HG03571 (cell line): ENCODE measurements around the gene MLXIP.

ENCODE experiments used
- ATAC-seq: cut with Tn5 transposase; IDR thresholded peaks from one replicate; pipeline ENCODE4 v1.9.1; 2021; ENCODE audit not compliant: unreplicated experiment

MLXIP gene

DNA sequence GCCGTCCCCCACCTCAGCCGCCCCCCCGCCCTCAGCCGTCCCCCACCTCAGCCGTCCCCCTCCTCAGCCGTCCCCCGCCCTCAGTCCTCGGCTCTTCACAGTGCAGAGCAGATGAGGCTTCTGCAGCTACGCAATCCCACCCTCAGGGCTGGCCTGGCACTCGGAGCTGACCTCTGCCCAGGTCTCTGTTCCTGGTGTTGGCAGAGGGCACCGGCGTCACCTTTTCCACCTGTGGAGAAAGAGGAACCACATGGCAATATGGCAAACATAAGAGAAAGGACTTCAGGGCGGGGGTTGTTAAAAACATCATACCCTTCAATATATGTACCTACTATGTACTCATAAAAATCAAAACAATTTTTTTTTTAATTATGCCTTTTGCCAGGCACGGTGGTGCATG, 45.8 kb downstream of the MLXIP start:
- ATAC-seq: no peak

DNA sequence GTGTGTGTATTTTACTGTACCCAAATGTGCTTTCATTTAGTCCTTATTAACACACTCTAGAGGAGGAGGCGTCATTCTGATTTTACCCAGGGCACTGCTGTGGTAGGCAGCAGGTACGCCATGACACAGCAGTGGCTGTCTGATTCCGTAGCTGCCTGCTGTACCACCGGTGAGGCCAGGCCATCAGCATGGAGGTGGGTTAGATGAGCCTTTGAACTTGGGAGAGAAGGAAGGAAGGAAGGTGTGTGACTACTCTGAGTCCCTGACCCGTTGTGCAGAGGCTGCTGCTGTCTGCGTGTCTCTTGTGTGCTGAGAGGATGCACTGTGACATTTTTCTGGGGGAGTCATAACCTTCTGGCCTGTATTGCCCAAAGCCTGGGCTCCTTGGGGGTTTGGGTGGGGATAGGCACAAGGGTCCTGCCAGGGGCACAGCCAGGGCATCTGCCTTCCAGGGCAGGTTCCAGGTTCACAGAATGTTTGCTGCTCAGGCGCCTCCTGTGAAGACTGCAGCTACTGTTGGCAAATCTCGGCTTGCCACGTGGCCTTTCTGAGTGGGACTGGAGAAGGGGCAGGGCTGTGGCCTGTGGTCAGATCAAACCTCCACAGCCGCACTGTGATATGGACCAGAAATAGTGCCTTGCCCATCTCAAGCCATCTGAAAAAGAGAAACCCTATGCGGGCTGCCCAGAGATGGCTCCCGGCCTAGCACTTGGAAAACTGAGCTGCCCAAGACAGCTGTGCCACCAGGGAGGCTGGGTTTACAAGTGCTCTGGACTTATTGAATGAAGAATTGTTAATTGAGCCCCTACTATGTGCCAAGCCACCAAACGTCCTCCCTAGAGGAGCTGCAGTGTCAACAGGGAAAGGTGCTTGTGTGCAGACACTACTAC, 47.1 kb downstream of the MLXIP start:
- no peak for ATAC-seq

DNA sequence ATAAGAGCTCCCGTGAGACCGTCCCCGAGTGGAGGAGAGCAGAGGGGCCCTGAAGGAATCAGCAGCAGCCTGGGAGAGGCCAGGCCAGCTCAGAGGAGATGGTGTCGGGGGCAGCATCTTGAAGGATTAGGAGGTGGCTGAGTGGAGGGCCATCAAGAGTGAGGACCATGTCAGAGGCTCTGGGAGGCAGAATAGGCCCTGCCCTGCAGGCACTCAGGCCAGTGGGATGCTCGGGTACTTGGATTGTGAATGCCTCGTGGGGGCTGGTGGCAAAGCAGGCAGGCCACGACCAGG, 47.7 kb downstream of the MLXIP start:
- no peak for ATAC-seq

DNA sequence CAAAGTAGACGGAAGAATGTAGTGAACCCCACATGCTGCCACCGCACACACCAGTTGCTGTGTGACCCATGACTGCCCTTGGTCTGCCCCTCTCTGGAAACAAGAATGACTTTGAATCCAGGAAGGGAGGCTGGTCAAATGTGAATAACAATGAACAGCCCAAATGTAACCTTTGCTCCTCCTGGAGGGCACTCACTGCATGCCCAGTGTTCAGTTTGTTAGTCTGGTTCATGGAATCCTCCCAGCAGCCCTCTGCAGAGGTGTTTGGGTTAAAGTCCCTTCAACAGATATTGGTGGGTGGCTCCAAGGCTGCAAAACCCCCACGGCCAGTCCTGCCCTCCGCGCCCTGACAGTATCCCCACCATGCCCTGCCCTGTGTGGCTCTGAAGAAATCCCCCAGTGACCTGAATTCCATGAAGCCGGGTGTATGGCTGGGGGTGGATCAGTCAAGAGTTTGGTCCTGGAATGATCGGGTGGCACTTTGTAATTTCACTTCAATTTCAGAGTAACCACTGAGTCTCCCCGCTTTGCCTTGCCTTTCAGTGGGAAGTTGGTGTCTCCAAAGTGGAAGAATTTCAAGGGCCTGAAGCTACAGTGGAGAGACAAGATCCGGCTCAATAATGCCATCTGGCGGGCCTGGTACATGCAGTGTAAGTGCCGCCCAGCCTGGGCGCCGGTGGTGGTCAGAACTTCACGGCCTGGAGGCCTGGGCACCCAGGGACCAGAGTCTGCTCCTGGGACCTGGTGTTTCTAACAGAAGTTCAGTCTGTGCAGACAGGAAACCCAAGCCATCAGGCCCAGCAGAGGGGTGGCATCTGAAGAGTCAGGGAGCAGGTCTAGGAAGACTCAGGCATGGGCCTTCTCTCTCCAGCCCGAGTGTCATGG, 48.4 kb downstream of the MLXIP start:
- ATAC-seq: no peak

DNA sequence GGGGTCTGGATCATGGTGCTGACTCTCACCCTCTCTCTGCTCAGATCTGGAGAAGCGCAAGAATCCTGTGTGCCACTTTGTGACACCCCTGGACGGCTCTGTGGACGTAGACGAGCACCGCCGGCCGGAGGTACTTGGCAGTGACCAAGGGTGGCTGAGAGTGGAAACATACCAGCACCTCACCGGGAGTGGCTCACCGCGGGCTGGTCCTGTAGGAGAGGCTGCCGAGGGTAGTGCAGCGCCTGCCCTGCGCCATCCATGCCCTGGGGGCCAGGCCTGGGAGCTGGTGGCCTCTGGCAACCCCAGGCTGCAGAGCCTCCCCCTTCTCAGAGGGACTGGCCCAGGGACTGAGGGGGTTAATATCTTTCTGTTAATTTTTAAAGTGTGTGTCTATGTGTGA, 49.3 kb downstream of the MLXIP start:
- no peak for ATAC-seq

DNA sequence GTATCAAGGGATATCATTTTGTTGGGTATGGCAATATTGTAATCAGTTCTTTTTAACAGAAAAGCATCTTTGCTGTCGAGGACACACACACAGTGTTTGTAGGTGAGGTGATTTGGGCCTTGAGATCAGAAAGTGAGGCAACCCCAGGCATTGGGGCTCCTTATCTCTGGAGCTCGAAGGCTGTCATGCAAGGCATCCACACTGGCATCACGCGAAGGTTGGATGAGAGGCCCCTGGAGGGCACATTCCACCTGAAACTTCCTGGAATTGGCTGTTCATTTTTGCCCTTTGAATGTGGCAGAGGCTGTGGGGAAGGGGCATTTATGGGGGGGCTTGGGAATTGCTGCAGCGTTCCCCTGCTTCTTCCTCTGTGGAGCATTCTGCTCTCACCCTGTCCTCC, 49.9 kb downstream of the MLXIP start:
- ATAC-seq: no peak

DNA sequence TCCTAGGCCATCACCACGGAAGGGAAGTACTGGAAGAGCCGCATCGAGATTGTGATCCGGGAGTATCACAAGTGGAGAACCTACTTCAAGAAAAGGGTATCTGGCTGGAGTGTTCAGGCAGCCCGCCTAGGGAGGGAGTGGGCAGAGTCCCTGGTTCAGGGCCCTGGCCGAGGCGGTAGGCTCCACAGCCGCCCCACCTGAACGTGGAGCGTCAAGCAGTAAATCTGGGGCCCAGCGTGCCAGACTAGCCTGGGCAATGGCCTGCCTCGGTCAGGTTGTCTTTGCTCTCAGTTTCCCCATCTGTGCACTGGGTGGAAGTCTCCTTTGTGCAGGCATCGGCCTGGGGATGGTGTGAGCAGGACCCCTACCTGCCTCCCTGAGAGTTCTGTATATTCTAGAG, 50.6 kb downstream of the MLXIP start:
- no peak for ATAC-seq

DNA sequence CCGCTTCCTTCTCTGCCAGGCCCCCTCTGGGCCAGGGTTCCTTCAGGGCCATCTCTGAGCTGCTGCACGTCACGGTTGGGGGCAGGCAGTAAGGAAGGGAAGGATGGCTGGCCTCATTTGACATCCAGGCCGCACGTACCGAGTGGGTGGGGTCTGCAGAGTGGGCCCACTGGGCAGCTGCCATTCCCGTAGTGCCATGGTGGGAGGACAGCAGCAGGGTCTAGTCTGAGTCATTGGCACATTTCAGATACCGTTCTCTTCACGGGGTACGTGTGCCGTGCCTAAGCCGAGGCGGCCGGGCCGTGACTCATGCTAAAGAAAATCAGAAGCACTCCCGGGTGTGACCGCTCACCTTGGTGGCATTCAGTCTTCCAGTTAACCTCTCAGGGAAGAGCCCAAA, 51.6 kb downstream of the MLXIP start:
- ATAC-seq: no peak

DNA sequence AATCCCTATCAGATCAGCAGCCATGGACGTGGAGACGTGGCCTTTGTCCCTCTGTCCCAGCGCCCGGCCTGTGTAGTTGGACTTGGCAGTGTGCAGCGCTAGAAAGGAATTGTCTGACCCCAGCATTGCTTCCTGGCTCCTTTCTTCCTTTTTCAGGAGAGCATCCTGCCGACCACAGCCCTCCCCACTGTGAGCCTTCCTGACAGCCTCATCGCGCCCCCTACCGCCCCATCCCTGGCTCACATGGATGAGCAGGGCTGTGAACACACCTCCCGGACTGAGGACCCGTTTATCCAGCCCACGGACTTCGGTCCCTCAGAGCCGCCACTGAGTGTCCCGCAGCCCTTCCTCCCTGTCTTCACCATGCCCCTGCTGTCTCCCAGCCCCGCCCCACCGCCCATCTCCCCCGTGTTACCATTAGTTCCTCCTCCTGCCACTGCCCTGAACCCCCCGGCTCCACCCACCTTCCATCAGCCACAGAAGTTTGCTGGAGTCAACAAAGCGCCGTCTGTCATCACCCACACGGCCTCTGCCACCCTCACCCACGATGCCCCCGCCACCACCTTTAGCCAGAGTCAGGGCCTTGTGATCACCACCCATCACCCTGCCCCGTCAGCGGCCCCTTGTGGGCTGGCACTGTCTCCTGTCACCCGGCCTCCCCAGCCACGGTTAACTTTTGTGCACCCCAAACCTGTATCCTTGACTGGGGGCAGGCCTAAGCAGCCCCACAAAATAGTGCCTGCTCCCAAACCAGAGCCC, 54.8 kb downstream of the MLXIP start:
- ATAC-seq: no peak

DNA sequence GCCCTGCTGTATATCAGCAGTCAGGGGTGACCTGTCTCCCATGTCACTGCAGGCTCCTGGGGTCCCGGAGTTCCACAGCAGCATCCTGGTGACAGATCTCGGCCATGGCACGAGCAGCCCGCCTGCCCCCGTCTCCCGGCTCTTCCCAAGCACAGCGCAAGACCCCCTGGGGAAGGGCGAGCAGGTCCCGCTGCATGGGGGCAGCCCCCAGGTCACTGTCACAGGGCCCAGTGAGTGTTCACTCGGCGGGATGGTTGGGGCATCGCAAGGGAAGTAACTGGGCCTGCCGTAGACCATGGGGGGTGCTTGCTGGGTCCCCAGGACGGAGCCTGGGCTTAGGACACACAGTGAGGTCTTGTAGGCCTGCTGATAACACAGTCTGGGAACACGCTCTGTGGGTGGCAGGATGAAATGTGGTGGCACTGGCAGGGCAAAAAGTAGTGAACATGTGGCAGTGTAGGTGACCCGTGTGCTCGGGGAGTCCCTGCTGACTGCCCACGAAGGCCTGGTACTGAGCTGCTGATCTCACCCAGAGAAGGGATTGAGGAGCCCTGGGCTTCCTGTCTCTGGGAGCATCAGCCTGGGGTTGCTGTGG, 57.0 kb downstream of the MLXIP start:
- no peak for ATAC-seq

DNA sequence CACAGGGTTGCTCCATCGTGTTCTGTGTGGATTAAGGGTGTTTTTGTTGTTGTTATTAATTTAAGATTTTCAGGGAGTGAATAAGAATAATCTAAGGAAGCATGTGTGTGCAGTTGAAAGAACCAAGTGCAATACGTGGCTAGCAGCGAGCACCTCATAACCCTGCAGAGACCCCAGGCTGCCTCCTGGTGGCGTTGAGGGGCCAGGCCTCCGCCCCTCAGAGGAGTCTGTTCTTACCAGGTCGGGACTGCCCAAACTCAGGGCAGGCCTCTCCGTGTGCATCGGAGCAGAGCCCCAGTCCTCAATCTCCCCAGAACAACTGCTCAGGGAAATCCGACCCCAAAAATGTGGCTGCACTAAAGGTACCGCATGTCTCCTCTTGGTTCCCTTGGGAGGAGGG, 58.7 kb downstream of the MLXIP start:
- ATAC-seq: no peak

DNA sequence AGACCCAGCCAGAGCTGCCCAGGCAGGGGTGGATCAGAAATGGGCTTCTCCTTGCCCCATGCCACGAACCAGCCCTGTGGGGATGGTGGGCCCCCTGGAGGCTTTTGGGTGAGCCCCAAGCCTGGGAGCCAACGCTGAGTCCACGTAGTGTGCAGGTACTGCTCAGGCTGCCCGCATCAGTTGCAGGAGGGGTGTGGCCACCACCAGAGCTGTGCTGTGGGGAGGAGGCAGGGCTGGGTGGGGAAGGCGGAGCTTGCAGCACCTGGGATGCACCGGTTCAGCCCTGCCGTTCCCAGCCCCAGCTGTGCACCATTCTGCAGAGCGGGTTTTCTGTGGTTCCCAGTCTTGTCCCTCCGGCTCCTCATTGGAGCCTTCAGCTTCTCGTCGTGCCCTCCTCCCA, 59.1 kb downstream of the MLXIP start:
- ATAC-seq: no peak

DNA sequence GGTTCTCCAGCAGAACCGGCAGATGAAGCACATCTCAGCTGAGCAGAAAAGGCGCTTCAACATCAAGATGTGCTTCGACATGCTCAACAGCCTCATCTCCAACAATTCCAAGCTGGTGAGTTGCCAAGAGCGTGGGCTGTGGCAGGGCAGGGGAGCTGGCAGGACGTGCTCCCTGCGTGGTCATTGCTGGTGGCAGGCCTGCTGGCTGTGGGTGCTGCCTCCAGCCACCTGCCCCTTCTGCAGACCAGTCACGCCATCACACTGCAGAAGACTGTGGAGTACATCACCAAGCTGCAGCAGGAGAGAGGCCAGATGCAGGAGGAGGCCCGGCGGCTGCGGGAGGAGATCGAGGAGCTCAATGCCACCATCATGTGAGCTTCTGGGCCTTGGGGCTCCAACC, 59.6 kb downstream of the MLXIP start:
- no peak for ATAC-seq

DNA sequence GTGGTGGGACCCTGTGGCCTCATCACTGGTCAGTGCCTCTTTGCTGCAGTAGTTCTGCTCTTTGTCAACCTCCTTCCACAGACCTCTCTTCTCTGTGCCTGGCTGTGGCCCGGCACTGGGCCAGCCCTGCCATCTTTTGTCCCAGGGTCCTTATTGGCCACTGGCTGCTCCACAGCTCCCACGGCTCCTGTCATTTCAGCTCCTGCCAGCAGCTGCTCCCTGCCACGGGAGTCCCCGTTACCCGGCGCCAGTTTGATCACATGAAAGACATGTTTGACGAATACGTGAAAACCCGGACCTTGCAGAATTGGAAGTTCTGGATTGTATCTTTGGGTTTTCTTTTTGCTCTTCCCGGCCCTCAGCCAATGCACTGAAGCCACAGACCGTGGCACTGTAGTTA, 60.1 kb downstream of the MLXIP start:
- ATAC-seq: no peak

DNA sequence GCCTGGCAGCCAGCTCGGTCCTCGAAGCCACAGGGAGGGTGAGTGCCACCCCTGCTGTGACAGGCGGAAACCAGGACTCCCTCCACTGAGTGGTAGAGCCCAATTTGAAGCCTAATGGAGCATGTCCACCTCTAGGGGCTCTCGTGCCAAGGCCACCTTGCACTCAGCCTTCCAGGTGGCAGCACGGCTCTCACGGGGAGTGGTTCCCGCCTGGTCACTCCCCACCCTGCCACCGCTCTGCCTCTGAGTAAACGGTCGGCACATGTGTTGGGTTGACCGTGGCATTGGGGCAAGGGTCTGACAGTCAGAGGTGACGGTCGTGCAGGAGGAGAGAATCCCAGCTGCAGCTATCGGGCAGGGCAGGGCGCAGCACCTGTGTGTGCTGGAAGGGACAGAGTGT, 60.7 kb downstream of the MLXIP start:
- no peak for ATAC-seq

DNA sequence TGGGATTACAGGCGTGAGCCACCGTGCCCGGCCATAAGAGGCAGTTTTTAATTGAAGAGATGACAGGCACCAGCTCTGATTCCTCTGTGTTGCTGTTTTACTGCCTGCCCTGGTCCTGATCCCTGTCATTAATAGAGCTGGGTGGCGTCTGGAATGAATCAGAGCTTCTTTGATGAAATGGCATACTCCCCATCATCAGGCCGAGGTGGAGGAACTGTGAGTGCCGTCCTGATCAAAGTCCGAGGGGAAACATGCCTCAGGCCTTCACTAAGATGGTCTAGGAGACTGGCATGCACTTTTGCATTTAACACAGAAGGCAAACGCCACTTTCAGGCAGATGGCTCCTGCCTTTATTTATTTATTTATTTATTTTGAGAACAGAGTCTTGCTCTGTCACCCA, 61.4 kb downstream of the MLXIP start:
- ATAC-seq: no peak

DNA sequence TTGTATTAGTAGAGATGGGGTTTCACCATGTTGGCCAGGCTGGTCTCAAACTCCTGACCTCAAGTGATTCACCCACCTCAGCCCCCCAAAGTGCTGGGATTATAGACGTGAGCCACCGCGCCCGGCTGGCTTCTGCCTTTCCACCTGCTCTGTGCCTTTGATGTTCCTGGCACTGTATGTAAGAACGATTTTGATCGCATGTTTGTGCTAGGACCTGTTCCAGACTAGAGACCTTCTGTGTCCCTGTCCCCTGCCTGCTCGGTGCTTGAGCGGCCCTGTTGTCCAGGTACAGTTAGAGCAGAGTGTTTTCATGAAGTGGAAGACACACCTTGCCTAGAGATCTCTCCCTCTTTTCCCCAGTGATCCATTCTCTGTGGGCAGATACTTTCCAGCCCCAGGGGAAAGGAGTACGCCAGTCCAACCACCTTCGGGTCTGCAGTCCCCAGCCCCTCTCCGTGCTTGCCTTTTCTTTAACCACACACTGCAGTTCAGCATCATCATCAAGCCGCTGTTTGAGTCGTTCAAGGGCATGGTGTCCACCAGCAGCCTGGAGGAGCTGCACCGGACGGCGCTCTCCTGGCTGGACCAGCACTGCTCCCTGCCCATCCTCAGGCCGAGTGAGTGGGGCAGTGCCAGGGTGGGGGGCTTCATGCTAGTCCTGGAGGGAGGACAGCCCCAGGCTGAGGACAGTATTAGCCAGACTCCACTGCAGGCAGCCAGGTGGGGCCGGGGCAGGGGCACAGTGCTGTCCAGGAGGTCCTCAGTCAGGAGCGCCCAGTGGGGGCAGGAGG, 62.1 kb downstream of the MLXIP start:
- ATAC-seq: no peak

DNA sequence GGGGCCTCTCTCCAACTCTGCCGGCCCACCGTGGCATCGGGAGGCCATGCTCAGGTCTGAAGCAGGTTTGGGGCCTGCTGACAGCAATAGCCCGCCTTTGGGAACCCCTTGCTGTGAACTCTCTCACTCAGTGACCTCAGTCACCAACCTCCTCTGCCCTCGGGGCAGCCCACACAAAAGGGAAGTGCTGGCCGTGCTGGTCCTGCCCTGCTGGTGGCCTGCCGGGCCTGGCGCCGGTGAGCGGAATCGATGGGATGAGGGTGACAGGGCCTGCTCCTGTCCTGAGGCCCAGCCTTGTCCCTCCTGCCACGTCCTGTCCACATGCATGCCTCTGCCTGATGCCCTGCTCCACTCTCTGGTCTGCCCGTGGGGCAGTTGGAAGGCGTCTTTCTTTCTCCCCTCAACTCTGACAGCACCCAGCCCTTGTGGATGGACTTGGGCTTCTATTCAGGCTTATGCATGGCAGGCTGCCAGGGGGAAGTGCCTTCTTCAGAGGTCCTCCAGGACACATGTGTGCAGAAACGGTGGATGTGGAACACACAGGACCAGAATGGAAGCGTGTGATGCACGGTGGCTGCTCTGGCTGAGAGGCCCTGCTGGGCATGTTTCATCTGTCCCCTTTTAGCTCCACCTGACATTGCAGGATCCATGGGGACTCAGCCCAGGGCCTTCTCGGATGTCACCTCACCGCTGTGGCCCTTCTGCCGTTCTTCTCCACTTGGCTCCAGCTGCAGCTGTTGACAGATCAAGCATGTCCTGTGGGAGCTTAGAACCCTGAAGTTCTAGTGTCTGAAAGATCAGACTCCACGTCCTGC, 63.6 kb downstream of the MLXIP start:
- no peak for ATAC-seq

DNA sequence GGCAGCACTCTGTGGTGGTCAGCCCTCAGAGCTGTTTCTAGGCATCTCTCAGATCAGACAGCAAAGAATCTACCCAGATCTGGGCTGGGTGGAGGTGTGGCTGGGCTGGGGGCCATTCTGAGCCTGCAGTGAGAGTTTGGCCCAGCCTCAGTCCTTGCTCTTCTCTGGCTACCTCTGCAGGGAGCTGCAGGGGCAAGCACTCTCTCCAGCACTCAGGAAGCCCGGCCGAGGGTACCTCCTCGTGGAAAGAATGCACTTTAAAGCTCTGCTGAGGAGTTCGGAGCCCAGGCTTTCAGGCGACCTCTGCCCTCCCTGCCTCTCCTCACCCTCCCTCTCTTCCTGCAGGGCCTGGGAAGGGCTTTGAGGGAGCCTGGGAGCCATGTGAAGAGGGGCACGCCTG, 64.3 kb downstream of the MLXIP start:
- ATAC-seq: no peak

DNA sequence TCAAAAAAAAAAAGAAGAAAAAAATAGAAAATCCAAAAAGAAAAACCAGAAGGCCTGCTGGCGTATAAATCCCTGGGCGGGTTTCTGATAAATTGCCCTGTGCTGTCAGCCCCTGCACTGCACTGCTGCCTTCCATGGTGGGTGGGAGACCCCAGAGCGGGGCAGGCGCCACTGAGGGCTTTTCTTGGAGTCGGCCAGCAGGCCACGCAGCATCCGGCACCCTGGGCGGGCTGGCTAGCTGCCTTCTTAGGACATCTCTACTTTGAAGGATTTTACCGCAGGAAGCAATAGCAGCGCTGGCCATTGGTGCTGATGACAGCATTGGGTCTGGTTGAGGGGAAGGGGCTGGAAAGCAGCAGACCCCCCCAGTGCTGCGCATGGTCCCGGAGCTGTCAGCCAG, 66.3 kb downstream of the MLXIP start:
- ATAC-seq: no peak
